ENCODE measurements around the gene SPDYE6.
"Not testable (repeated sequence)": the region's sequence is repeated elsewhere in the genome, so short reads cannot be mapped to it uniquely, and the experiment has no call there.

DNA sequence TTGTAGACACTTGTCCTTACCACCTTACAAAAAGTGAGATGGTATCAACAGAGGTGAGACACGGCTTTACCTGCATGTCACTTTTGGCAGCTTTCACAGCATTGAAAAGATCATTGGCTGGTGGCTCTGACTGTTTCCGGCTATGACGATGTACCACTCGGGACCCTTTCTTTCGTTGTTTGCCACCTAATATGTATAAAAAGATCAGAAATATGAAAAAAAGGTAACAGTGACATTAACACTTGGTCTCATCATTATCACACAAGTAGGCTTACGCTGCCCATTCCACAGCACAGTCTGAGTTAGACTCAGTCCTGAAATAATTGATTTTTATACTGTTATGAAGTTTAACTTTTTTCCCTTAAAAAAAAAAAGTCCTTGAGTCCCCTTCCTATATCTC, 29.1 kb downstream of the SPDYE6 start:
- TF ChIP-seq POLR2AphosphoS5 (IDR thresholded peaks at IDR 0.05); RAD21 (conservative IDR thresholded peaks at IDR 0.05); EZH2 (IDR thresholded peaks at IDR 0.05; ENCODE audit: borderline replicate concordance, insufficient read depth, low read length, poor library complexity, severe bottlenecking); EP300 (conservative IDR thresholded peaks at IDR 0.05; ENCODE audit: poor library complexity, severe bottlenecking): not testable (repeated sequence)
- TF ChIP-seq, protein P1, sequence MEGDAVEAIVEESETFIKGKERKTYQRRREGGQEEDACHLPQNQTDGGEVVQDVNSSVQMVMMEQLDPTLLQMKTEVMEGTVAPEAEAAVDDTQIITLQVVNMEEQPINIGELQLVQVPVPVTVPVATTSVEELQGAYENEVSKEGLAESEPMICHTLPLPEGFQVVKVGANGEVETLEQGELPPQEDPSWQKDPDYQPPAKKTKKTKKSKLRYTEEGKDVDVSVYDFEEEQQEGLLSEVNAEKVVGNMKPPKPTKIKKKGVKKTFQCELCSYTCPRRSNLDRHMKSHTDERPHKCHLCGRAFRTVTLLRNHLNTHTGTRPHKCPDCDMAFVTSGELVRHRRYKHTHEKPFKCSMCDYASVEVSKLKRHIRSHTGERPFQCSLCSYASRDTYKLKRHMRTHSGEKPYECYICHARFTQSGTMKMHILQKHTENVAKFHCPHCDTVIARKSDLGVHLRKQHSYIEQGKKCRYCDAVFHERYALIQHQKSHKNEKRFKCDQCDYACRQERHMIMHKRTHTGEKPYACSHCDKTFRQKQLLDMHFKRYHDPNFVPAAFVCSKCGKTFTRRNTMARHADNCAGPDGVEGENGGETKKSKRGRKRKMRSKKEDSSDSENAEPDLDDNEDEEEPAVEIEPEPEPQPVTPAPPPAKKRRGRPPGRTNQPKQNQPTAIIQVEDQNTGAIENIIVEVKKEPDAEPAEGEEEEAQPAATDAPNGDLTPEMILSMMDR (IDR thresholded peaks at IDR 0.05; ENCODE audit: poor library complexity, severe bottlenecking): not testable (repeated sequence)
- TF ChIP-seq, protein P2, sequence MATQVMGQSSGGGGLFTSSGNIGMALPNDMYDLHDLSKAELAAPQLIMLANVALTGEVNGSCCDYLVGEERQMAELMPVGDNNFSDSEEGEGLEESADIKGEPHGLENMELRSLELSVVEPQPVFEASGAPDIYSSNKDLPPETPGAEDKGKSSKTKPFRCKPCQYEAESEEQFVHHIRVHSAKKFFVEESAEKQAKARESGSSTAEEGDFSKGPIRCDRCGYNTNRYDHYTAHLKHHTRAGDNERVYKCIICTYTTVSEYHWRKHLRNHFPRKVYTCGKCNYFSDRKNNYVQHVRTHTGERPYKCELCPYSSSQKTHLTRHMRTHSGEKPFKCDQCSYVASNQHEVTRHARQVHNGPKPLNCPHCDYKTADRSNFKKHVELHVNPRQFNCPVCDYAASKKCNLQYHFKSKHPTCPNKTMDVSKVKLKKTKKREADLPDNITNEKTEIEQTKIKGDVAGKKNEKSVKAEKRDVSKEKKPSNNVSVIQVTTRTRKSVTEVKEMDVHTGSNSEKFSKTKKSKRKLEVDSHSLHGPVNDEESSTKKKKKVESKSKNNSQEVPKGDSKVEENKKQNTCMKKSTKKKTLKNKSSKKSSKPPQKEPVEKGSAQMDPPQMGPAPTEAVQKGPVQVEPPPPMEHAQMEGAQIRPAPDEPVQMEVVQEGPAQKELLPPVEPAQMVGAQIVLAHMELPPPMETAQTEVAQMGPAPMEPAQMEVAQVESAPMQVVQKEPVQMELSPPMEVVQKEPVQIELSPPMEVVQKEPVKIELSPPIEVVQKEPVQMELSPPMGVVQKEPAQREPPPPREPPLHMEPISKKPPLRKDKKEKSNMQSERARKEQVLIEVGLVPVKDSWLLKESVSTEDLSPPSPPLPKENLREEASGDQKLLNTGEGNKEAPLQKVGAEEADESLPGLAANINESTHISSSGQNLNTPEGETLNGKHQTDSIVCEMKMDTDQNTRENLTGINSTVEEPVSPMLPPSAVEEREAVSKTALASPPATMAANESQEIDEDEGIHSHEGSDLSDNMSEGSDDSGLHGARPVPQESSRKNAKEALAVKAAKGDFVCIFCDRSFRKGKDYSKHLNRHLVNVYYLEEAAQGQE (IDR thresholded peaks at IDR 0.05; ENCODE audit: borderline replicate concordance): not testable (repeated sequence)

Data from neural cell (in vitro differentiated cells).